ENCODE data around the gene PC. TPM values are rescaled to one million over a fixed set of nuclear protein-coding genes. Genes with fewer than 3 reads are reported as not detected.

PC gene
- polyA plus RNA-seq, 1 of the 3 experiments (the other 2 are of a cell fraction): 9.7 TPM

DNA sequence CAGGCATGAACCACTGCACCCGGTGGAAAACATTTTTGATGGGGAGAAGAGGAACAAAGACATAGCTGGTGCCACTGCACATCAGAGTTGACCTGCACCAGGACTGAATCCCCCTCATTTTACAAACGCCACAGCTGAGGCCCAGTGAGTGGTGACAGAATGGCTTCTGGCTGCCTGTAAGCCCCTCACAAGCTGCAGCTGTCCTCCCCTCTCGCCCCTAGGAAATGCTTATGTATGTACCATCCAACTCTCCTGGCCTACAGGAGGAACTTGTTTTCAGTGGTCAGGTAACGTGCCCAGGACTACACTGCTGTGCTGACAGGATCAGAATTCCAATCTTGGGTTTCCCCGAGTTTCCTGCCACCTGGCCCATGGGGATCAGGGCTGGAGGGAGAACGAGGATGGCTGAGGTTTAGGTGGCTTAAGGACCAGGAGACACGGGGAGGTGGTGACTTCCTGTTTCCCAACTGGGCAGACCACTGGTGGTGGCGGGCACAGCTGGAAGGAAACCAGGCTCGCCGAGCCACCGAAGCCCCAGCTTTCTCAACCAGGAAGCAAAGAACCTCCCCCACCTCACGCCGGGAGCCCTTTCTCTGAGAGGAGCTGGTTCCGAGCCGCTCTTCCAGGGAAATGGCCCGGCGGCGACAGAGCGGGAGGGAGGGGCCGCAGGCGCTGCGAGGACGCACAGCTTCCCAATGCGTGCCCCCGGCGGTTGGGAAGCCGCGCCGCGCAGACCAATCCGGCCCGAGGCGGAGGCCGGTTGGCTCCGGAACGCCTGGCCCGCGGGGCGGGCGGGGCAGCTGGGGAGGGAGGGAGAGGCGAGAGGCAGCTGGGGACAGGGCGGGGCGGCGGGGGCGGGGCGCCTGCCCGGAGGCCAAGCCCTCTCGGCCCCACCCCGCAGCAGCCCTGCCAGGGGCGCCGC, 102.3 kb downstream of the PC start:
- Histone ChIP-seq H3K9me2 (no peaks in the 10 kb centered on the region), H3K9ac (peak overlapping the region; percentile 81), H3K27me3 (ENCODE audit: insufficient read depth) (no peaks in the 10 kb centered on the region), H3K9me3 (no peaks in the 10 kb centered on the region), H3K79me2 (ENCODE audit: insufficient read depth) (peaks cover 14% of the 10 kb centered on the region), H4K20me1 (ENCODE audit: insufficient read depth) (no peaks in the 10 kb centered on the region), H3F3A (replicated peaks; ENCODE audit: insufficient read depth) (no peaks in the 10 kb centered on the region), H3K4me3 (ENCODE audit: low read depth in 2 of 2, low read length in 1 of 2) (peak overlapping the region; percentile 81 to 83), H3K4me2 (peak overlapping the region; percentile 91), H3K4me1 (ENCODE audit: control insufficient read depth in 1 of 2, insufficient read depth in 2 of 2, low read depth in 1 of 2, low read length in 1 of 2) (peaks cover 0 to 10% of the 10 kb centered on the region in 2 experiments; a peak in 2 of 4 replicates), H3K36me3 (replicated peaks in 1 of 2; ENCODE audit: control insufficient read depth in 1 of 2, insufficient read depth in 2 of 2, low read length in 1 of 2) (peaks cover 0 to 2% of the 10 kb centered on the region in 2 experiments), H2AFZ (ENCODE audit: low read depth) (peak overlapping the region; percentile 72; the same call in 1 of the 2 replicates), H3K27ac (ENCODE audit: low read depth in 2 of 2, low read length in 1 of 2) (peak overlapping the region; percentile 59 to 76)
- POLR2A ChIA-PET: interaction anchor here (0.9 to 2.2 kb wide), 2 partner anchors 13 to 103 kb away, joined by 4 to 14 read pairs; partner anchors contain the start of genes PC and RCE1
- CTCF ChIA-PET: interaction anchor here (1.0 to 3.1 kb wide), 5 partner anchors 13 to 132 kb away, joined by 3 to 17 read pairs (median 4); partner anchors contain the start of gene RCE1
- WGBS (ENCODE audit: low lambda C conversion rate): 42% methylated on average over 10 of the region's 51 CpGs
- DNase-seq: peak; percentile 96
- TF ChIP-seq ELF1 (IDR thresholded peaks at IDR 0.05): peak; percentile 50; the same call in 1 of the 2 replicates
- peak; percentile 49 for TF ChIP-seq NRF1 (IDR thresholded peaks at IDR 0.05; ENCODE audit: low read depth, low read length)
- TF ChIP-seq JUND (IDR thresholded peaks at IDR 0.05): no peak
- no peak; a peak in 1 of 4 replicates for TF ChIP-seq EP300 (IDR thresholded peaks at IDR 0.05; ENCODE audit: borderline replicate concordance in 1 of 2, low read depth in 1 of 2, low read length in 1 of 2)
- no peak for TF ChIP-seq RFX5 (IDR thresholded peaks at IDR 0.05; ENCODE audit: low read length)
- peak; percentile 73; the same call in 1 of the 2 replicates for TF ChIP-seq MXI1 (IDR thresholded peaks at IDR 0.05; ENCODE audit: low read depth, low read length)
- TF ChIP-seq FOXM1 (IDR thresholded peaks at IDR 0.05; ENCODE audit: low read depth): no peak
- no peak for TF ChIP-seq GATA2 (CRISPR knock-in tag; IDR thresholded peaks at IDR 0.05)
- TF ChIP-seq POLR2AphosphoS5 (IDR thresholded peaks at IDR 0.05; ENCODE audit: low read depth, low read length): peak; percentile 77
- peak; percentile 10 for TF ChIP-seq CHD2 (IDR thresholded peaks at IDR 0.05; ENCODE audit: low read length, partially characterized antibody)
- TF ChIP-seq, protein P1, sequence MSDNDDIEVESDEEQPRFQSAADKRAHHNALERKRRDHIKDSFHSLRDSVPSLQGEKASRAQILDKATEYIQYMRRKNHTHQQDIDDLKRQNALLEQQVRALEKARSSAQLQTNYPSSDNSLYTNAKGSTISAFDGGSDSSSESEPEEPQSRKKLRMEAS (IDR thresholded peaks at IDR 0.05; ENCODE audit: low read depth): peak; percentile 46; the same call in 1 of the 2 replicates
- TF ChIP-seq TAF1 (IDR thresholded peaks at IDR 0.05; ENCODE audit: borderline replicate concordance, low read depth, low read length): peak; percentile 66

DNA sequence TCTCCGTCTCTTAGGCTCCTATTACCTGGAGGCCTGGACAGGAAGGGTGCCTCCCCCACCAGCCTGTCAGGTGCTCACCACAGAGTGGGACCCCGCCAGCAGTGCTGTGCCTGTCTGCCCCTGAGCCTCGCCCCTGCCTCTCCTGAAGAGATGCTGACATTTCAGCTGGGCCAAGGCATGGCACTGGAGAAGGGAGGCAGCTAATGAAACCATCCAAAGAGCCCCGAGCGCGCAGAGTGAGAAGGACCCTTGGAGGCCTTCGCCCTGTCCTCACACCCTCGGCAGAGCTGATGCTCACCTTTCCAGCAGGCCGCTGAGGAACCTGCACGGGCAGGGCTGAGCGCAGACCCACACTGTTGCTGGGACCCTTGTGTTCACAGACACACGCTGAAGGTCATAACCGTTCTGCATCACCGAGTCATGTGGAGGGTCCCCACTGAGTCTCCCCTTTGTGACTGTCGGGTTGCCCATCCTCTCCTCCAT, 103.4 kb downstream of the PC start:
- H3K79me2 ChIP-seq (ENCODE audit: insufficient read depth): peaks cover 14% of the 10 kb centered on the region
- no peak overlapping the region for H3K27ac ChIP-seq (ENCODE audit: low read depth in 2 of 2, low read length in 1 of 2)
- H3K9me2 ChIP-seq: no peaks in the 10 kb centered on the region
- no peak overlapping the region for H3K4me2 ChIP-seq
- H3K4me1 ChIP-seq (ENCODE audit: control insufficient read depth in 1 of 2, insufficient read depth in 2 of 2, low read depth in 1 of 2, low read length in 1 of 2): peaks cover 0 to 10% of the 10 kb centered on the region in 2 experiments; a peak in 2 of 4 replicates
- no peak overlapping the region for H3K9ac ChIP-seq
- H3F3A ChIP-seq (replicated peaks; ENCODE audit: insufficient read depth): no peaks in the 10 kb centered on the region
- peaks cover 0 to 2% of the 10 kb centered on the region in 2 experiments for H3K36me3 ChIP-seq (replicated peaks in 1 of 2; ENCODE audit: control insufficient read depth in 1 of 2, insufficient read depth in 2 of 2, low read length in 1 of 2)
- CTCF ChIA-PET: interaction anchor here (0.7 to 3.1 kb wide), 4 partner anchors 26 to 397 kb away, joined by 3 to 17 read pairs (median 4); no protein-coding TSS in a partner anchor
- no peaks in the 10 kb centered on the region for H3K9me3 ChIP-seq
- POLR2A ChIA-PET: interaction anchor here (2.2 kb wide), 1 partner anchor 12 kb away, joined by 14 read pairs; the partner anchor contains the start of gene RCE1
- no peak overlapping the region for H2AFZ ChIP-seq (ENCODE audit: low read depth)
- no peak for DNase-seq
- no peaks in the 10 kb centered on the region for H4K20me1 ChIP-seq (ENCODE audit: insufficient read depth)
- TF ChIP-seq TEAD4 (IDR thresholded peaks at IDR 0.05; ENCODE audit: borderline replicate concordance, insufficient read depth) (no peak), NFIC (IDR thresholded peaks at IDR 0.05; ENCODE audit: borderline replicate concordance) (no peak), GABPA (IDR thresholded peaks at IDR 0.05; ENCODE audit: low read depth) (no peak), JUND (IDR thresholded peaks at IDR 0.05) (no peak), RAD21 (IDR thresholded peaks at IDR 0.05; ENCODE audit: low read length) (no peak), FOSL2 (IDR thresholded peaks at IDR 0.05; ENCODE audit: borderline replicate concordance, low read depth) (no peak), NRF1 (IDR thresholded peaks at IDR 0.05; ENCODE audit: low read depth, low read length) (no peak), CHD2 (IDR thresholded peaks at IDR 0.05; ENCODE audit: low read length, partially characterized antibody) (no peak), MXI1 (IDR thresholded peaks at IDR 0.05; ENCODE audit: low read depth, low read length) (no peak), SIN3A (IDR thresholded peaks at IDR 0.05; ENCODE audit: borderline replicate concordance, low read depth, low read length) (no peak), YY1 (IDR thresholded peaks at IDR 0.05; ENCODE audit: low read depth) (no peak), SMC3 (IDR thresholded peaks at IDR 0.05; ENCODE audit: low read depth, low read length) (no peak), FOXJ3 (CRISPR knock-in tag; IDR thresholded peaks at IDR 0.05) (no peak), TAF1 (IDR thresholded peaks at IDR 0.05; ENCODE audit: borderline replicate concordance, low read depth, low read length) (no peak), RCOR1 (IDR thresholded peaks at IDR 0.05; ENCODE audit: low read length) (no peak)
- TF ChIP-seq, protein P2, sequence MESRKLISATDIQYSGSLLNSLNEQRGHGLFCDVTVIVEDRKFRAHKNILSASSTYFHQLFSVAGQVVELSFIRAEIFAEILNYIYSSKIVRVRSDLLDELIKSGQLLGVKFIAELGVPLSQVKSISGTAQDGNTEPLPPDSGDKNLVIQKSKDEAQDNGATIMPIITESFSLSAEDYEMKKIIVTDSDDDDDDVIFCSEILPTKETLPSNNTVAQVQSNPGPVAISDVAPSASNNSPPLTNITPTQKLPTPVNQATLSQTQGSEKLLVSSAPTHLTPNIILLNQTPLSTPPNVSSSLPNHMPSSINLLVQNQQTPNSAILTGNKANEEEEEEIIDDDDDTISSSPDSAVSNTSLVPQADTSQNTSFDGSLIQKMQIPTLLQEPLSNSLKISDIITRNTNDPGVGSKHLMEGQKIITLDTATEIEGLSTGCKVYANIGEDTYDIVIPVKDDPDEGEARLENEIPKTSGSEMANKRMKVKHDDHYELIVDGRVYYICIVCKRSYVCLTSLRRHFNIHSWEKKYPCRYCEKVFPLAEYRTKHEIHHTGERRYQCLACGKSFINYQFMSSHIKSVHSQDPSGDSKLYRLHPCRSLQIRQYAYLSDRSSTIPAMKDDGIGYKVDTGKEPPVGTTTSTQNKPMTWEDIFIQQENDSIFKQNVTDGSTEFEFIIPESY (IDR thresholded peaks at IDR 0.05; ENCODE audit: borderline replicate concordance, low read depth): no peak
- TF ChIP-seq, protein P1 (IDR thresholded peaks at IDR 0.05; ENCODE audit: low read depth): no peak
- no peak overlapping the region for H3K4me3 ChIP-seq (ENCODE audit: low read depth in 2 of 2, low read length in 1 of 2)
- H3K27me3 ChIP-seq (ENCODE audit: insufficient read depth): no peaks in the 10 kb centered on the region
- WGBS (ENCODE audit: low lambda C conversion rate): 98% methylated on average over 7 of the region's 15 CpGs

Measured in SK-N-SH (cell line).